Measurements from ENCODE around the gene TDRD7. TPM values are rescaled to one million over a fixed set of nuclear protein-coding genes. Genes with fewer than 3 reads are reported as not detected.

The TDRD7 gene
- total RNA-seq, 1 donor from 2014 or later, result 20.4 TPM

- Histone ChIP-seq H3K79me2 (ENCODE audit: insufficient read depth, low read length) (no peaks in the 10 kb centered on the region), H3K36me3 (ENCODE audit: insufficient read depth, low read length) (no peaks in the 10 kb centered on the region), H3K4me1 (ENCODE audit: insufficient read depth, low read length) (no peaks in the 10 kb centered on the region), H4K20me1 (ENCODE audit: insufficient read depth, low read length) (no peaks in the 10 kb centered on the region), H3K4me3 (ENCODE audit: insufficient read depth, low read depth, low read length) (no peak overlapping the region), H2AFZ (ENCODE audit: low read depth, low read length) (no peak overlapping the region), H3K27ac (ENCODE audit: low read depth, low read length) (no peak overlapping the region), H3K9ac (ENCODE audit: low read length) (no peak overlapping the region), H3K27me3 (ENCODE audit: insufficient read depth, low read length) (peaks cover 2% of the 10 kb centered on the region), H3K4me2 (ENCODE audit: low read length) (no peak overlapping the region), H3K9me3 (ENCODE audit: insufficient read depth, low read depth, low read length) (no peaks in the 10 kb centered on the region)
- H3K4me3 Mint-ChIP-seq (ENCODE audit: unreplicated experiment), result no peak overlapping the region
- no peak for DNase-seq (ENCODE audit: low read depth)
- no peak overlapping the region for H3K27ac Mint-ChIP-seq (ENCODE audit: unreplicated experiment)
- H3K9me3 Mint-ChIP-seq (ENCODE audit: unreplicated experiment), result peaks cover 3% of the 10 kb centered on the region
- no peak for FAIRE-seq
- no peak for TF ChIP-seq CTCF (IDR thresholded peaks at IDR 0.05; ENCODE audit: insufficient read depth, low read depth, low read length)
- no peak for TF ChIP-seq EZH2 (IDR thresholded peaks at IDR 0.05; ENCODE audit: insufficient read depth, low read length)
- H3K4me1 Mint-ChIP-seq (ENCODE audit: low read depth, unreplicated experiment), result no peaks in the 10 kb centered on the region
- H3K36me3 Mint-ChIP-seq (ENCODE audit: low read depth, unreplicated experiment), result no peaks in the 10 kb centered on the region
- H3K27me3 Mint-ChIP-seq (ENCODE audit: low read depth, unreplicated experiment), result peaks cover 61% of the 10 kb centered on the region
Measured at GRCh38 chr9:97518166-97518908, 106.4 kb downstream of the TDRD7 start.

- Mint-ChIP-seq H3K27ac (ENCODE audit: unreplicated experiment) (no peak overlapping the region), H3K36me3 (ENCODE audit: low read depth, unreplicated experiment) (no peaks in the 10 kb centered on the region), H3K27me3 (ENCODE audit: low read depth, unreplicated experiment) (peaks cover 61% of the 10 kb centered on the region), H3K4me1 (ENCODE audit: low read depth, unreplicated experiment) (no peaks in the 10 kb centered on the region), H3K9me3 (ENCODE audit: unreplicated experiment) (peaks cover 3% of the 10 kb centered on the region), H3K4me3 (ENCODE audit: unreplicated experiment) (no peak overlapping the region)
- H2AFZ ChIP-seq (ENCODE audit: low read depth, low read length), result no peak overlapping the region
- H3K27me3 ChIP-seq (ENCODE audit: insufficient read depth, low read length), result peaks cover 2% of the 10 kb centered on the region
- peak overlapping the region; percentile 17 for H3K4me2 ChIP-seq (ENCODE audit: low read length)
- H3K79me2 ChIP-seq (ENCODE audit: insufficient read depth, low read length), result no peaks in the 10 kb centered on the region
- TF ChIP-seq EZH2 (IDR thresholded peaks at IDR 0.05; ENCODE audit: insufficient read depth, low read length) (no peak), CTCF (IDR thresholded peaks at IDR 0.05; ENCODE audit: insufficient read depth, low read depth, low read length) (no peak)
- H3K4me1 ChIP-seq (ENCODE audit: insufficient read depth, low read length), result no peaks in the 10 kb centered on the region
- H3K9ac ChIP-seq (ENCODE audit: low read length), result no peak overlapping the region
- H3K9me3 ChIP-seq (ENCODE audit: insufficient read depth, low read depth, low read length), result no peaks in the 10 kb centered on the region
- DNase-seq (ENCODE audit: low read depth) (peak; percentile 77), FAIRE-seq (no peak)
- no peak overlapping the region for H3K4me3 ChIP-seq (ENCODE audit: insufficient read depth, low read depth, low read length)
- H4K20me1 ChIP-seq (ENCODE audit: insufficient read depth, low read length), result no peaks in the 10 kb centered on the region
- H3K36me3 ChIP-seq (ENCODE audit: insufficient read depth, low read length), result no peaks in the 10 kb centered on the region
- no peak overlapping the region for H3K27ac ChIP-seq (ENCODE audit: low read depth, low read length)
Measured at GRCh38 chr9:97518909-97519307, 107.0 kb downstream of the TDRD7 start.

- H3K9ac ChIP-seq (ENCODE audit: low read length), result no peak overlapping the region
- peaks cover 63% of the 10 kb centered on the region for H3K27me3 Mint-ChIP-seq (ENCODE audit: low read depth, unreplicated experiment)
- H4K20me1 ChIP-seq (ENCODE audit: insufficient read depth, low read length), result no peaks in the 10 kb centered on the region
- no peak overlapping the region for H3K4me2 ChIP-seq (ENCODE audit: low read length)
- H3K9me3 Mint-ChIP-seq (ENCODE audit: unreplicated experiment), result peaks cover 3% of the 10 kb centered on the region
- H3K27ac Mint-ChIP-seq (ENCODE audit: unreplicated experiment), result no peak overlapping the region
- FAIRE-seq (no peak), DNase-seq (ENCODE audit: low read depth) (no peak)
- H3K36me3 ChIP-seq (ENCODE audit: insufficient read depth, low read length), result no peaks in the 10 kb centered on the region
- H3K79me2 ChIP-seq (ENCODE audit: insufficient read depth, low read length), result no peaks in the 10 kb centered on the region
- H3K36me3 Mint-ChIP-seq (ENCODE audit: low read depth, unreplicated experiment), result no peaks in the 10 kb centered on the region
- H3K4me3 ChIP-seq (ENCODE audit: insufficient read depth, low read depth, low read length), result no peak overlapping the region
- TF ChIP-seq EZH2 (IDR thresholded peaks at IDR 0.05; ENCODE audit: insufficient read depth, low read length) (no peak), CTCF (IDR thresholded peaks at IDR 0.05; ENCODE audit: insufficient read depth, low read depth, low read length) (no peak)
- H3K9me3 ChIP-seq (ENCODE audit: insufficient read depth, low read depth, low read length), result no peaks in the 10 kb centered on the region
- peaks cover 2% of the 10 kb centered on the region for H3K27me3 ChIP-seq (ENCODE audit: insufficient read depth, low read length)
- no peak overlapping the region for H2AFZ ChIP-seq (ENCODE audit: low read depth, low read length)
- H3K27ac ChIP-seq (ENCODE audit: low read depth, low read length), result no peak overlapping the region
- no peaks in the 10 kb centered on the region for H3K4me1 ChIP-seq (ENCODE audit: insufficient read depth, low read length)
- H3K4me3 Mint-ChIP-seq (ENCODE audit: unreplicated experiment), result no peak overlapping the region
- H3K4me1 Mint-ChIP-seq (ENCODE audit: low read depth, unreplicated experiment), result no peaks in the 10 kb centered on the region
Measured at GRCh38 chr9:97519441-97519970, 107.6 kb downstream of the TDRD7 start.
